Ureter (tissue), 1 donor: ENCODE results near the gene AVPR2. TPM values are rescaled to one million over a fixed set of nuclear protein-coding genes. Genes with fewer than 3 reads are reported as not detected.

Source experiments
- DNase-seq: peaks from one replicate; pipeline ENCODE4 v3.0.0-alpha.2; 2020; ENCODE audit warnings: low spot score
- total RNA-seq: library from RNA; stranded (reverse); gene quantifications from one replicate; pipeline ENCODE4 v1.2.4, GENCODE V29; 2023
- donor health status: DM: yes; HTN: yes; CAD: no.

Gene AVPR2
- total RNA-seq, 1 donor from 2014 or later, result 2.3 TPM

- DNase-seq, result no peak
These were observed 48.0 kb downstream of the AVPR2 start for GRCh38 chrX:153952373-153953026.

- DNase-seq, result peak; percentile 80
These were observed 48.9 kb downstream of the AVPR2 start for GRCh38 chrX:153953342-153953830.

- no peak for DNase-seq
These were observed 49.6 kb downstream of the AVPR2 start for GRCh38 chrX:153953892-153954557.

- DNase-seq, result no peak
These were observed 50.2 kb downstream of the AVPR2 start for GRCh38 chrX:153954558-153955227.

- DNase-seq, result no peak
These were observed 50.8 kb downstream of the AVPR2 start for GRCh38 chrX:153955228-153955732.

GRCh38 chrX:153956044-153956907 is 51.8 kb downstream of the AVPR2 start:
- DNase-seq, result no peak

Other genes with a start within 250 kb of the AVPR2 start
- gene PNCK, start 230.9 kb upstream of the AVPR2 start, total RNA-seq, result 12.3 TPM
- gene SLC6A8, start 216.7 kb upstream of the AVPR2 start, total RNA-seq, result 70.3 TPM
- 315 TPM for gene BCAP31, start 180.3 kb upstream of the AVPR2 start, total RNA-seq
- gene ABCD1, start 179.8 kb upstream of the AVPR2 start, total RNA-seq, result 15.1 TPM
- 42.8 TPM for gene PLXNB3, start 140.4 kb upstream of the AVPR2 start, total RNA-seq
- 2.7 TPM for gene SRPK3, start 123.6 kb upstream of the AVPR2 start, total RNA-seq
- 57.0 TPM for gene IDH3G, start 110.3 kb upstream of the AVPR2 start, total RNA-seq
- gene SSR4, start 110.0 kb upstream of the AVPR2 start, total RNA-seq, result 253 TPM
- gene PDZD4, start 74.1 kb upstream of the AVPR2 start, total RNA-seq, result 10.6 TPM
- 3.8 TPM for gene L1CAM, start 18.5 kb upstream of the AVPR2 start, total RNA-seq
- gene ARHGAP4, start 21.6 kb downstream of the AVPR2 start, total RNA-seq, result 43.7 TPM
- gene NAA10, start 30.4 kb downstream of the AVPR2 start, total RNA-seq, result 83.7 TPM
- 7.4 TPM for gene RENBP, start 40.0 kb downstream of the AVPR2 start, total RNA-seq
- 73.9 TPM for gene HCFC1, start 67.1 kb downstream of the AVPR2 start, total RNA-seq
- gene TMEM187, start 68.1 kb downstream of the AVPR2 start, total RNA-seq, result 12.8 TPM
- gene IRAK1, start 115.2 kb downstream of the AVPR2 start, total RNA-seq, result 103 TPM
- gene MECP2, start 193.0 kb downstream of the AVPR2 start, total RNA-seq, result 105 TPM
- gene OPN1LW, start 239.6 kb downstream of the AVPR2 start, total RNA-seq, result not detected